Sigmoid colon (tissue), 7 donors: ENCODE data around the gene VIP. TPM values are rescaled to one million over a fixed set of nuclear protein-coding genes. Genes with fewer than 3 reads are reported as not detected.

Experiments
- DNase-seq: peaks from one replicate; pipeline ENCODE4 v3.0.0-alpha.2; 2019
- H3K27ac ChIP-seq, 4 donors: fragments of 200-600 bp; sonication (generic); one replicate each; pipeline ENCODE4 v1.5.1; 2016 to 2019; ENCODE audit warnings: mild to moderate bottlenecking in 1 of 4
- H3K27me3 ChIP-seq, 3 donors: fragments of 200-600 bp; sonication (generic); one replicate each; pipeline ENCODE4 v1.5.1; 2019; ENCODE audit warnings: mild to moderate bottlenecking in 1 of 3
- H3K36me3 ChIP-seq, 4 donors: fragments of 200-600 bp; sonication (generic); one replicate each; pipeline ENCODE4 v1.5.1; 2016 to 2019
- H3K4me1 ChIP-seq, 4 donors: fragments of 200-600 bp; sonication (generic); one replicate each; pipeline ENCODE4 v1.5.1; 2017 to 2019
- H3K4me3 ChIP-seq, 4 donors: fragments of 200-600 bp; sonication (generic); one replicate each; pipeline ENCODE4 v1.5.1; 2017 to 2019; ENCODE audit warnings: mild to moderate bottlenecking in 2 of 4, moderate library complexity in 1 of 4
- H3K9me3 ChIP-seq, 4 donors: fragments of 200-600 bp in 3 of 4; sonication (generic) in 3 of 4; one replicate each; pipeline versions ENCODE4 v1.5.1 to v1.6.1; 2013 to 2019
- CTCF ChIP-seq, 4 experiments: fragments of 450-650 bp in 3 of 4; fragments of 200-600 bp in 1 of 4; IDR thresholded peaks; one replicate each; pipeline ENCODE4 v1.5.1; 2016 to 2019; ENCODE audit warnings: antibody characterized with exemption in 4 of 4, mild to moderate bottlenecking in 3 of 4, moderate library complexity in 2 of 4
- EP300 ChIP-seq, 4 donors: sonication (generic); formaldehyde crosslinking; IDR thresholded peaks; one replicate each; pipeline ENCODE4 v1.6.1; 2017; ENCODE audit warnings: antibody characterized with exemption in 4 of 4
- POLR2A ChIP-seq, 2 donors: fragments of 450-650 bp; IDR thresholded peaks; one replicate each; pipeline ENCODE4 v1.6.1; 2016; ENCODE audit warnings: antibody characterized with exemption in 2 of 2, mild to moderate bottlenecking in 2 of 2, moderate library complexity in 2 of 2
- POLR2AphosphoS5 ChIP-seq, 4 donors: sonication (generic); formaldehyde crosslinking; IDR thresholded peaks; one replicate each; pipeline ENCODE4 v1.6.1; 2017; ENCODE audit warnings: antibody characterized with exemption in 4 of 4
- WGBS, 2 donors: extraction: QIAGEN DNeasy Blood & Tissue Kit; methylation state at CpG; one replicate each; pipeline ENCODE4 v1.1.7; 2013; 5-methylcytosine and 5-hydroxymethylcytosine counted together
- intact Hi-C: fragments of 100-400 bp; cut with DNase I; formaldehyde crosslinking; loops from one replicate; pipeline ENCODE4 v1.15.1; 2023
- polyA plus RNA-seq, 3 donors: library from polyadenylated mRNA; stranded (reverse); fragments of 200-250 nt; gene quantifications; one replicate each; pipeline ENCODE4 v1.2.3, GENCODE V29; 2013
- total RNA-seq, 4 donors: library from RNA; depleted of rRNA; stranded (reverse); fragments of >200 nt; gene quantifications; one replicate each; pipeline ENCODE4 v1.1.0, GENCODE V29; 2016
- donor health status: healthy with polysubstance abuse.
- donor health status: Bipolar disorder and iron deficiency.
- donor health status: healthy.

Gene VIP
- total and polyA plus RNA-seq, 7 donors, result 18.8 to 156 (median 41.3) TPM; not detected in 2

- H3K36me3 ChIP-seq, result no peaks in the 10 kb centered on the region
- WGBS, 2 donors, result 58 to 89% methylated on average over 4 of the region's 4 CpGs
- H3K27me3 ChIP-seq, result no peaks in the 10 kb centered on the region
- H3K27ac ChIP-seq, result no peak overlapping the region
- intact Hi-C loops, result no loop called here
- no peaks in the 10 kb centered on the region for H3K4me1 ChIP-seq
- no peak for DNase-seq
- no peaks in the 10 kb centered on the region for H3K9me3 ChIP-seq
- H3K4me3 ChIP-seq, result no peak overlapping the region
- TF ChIP-seq POLR2AphosphoS5 (IDR thresholded peaks at IDR 0.05), result no peak
- TF ChIP-seq EP300 (IDR thresholded peaks at IDR 0.05), result no peak
- no peak for TF ChIP-seq CTCF (IDR thresholded peaks at IDR 0.05)
- no peak for TF ChIP-seq POLR2A (IDR thresholded peaks at IDR 0.05)
These were observed 24.3 kb upstream of the VIP start for GRCh38 chr6:152726313-152726712.

GRCh38 chr6:152727507-152727906 lies 23.1 kb upstream of the VIP start:
- no peak overlapping the region for H3K4me3 ChIP-seq
- TF ChIP-seq POLR2A (IDR thresholded peaks at IDR 0.05), result no peak
- TF ChIP-seq CTCF (IDR thresholded peaks at IDR 0.05), result no peak
- no peak for TF ChIP-seq POLR2AphosphoS5 (IDR thresholded peaks at IDR 0.05)
- WGBS, 2 donors, result 84 to 85% methylated on average over 3 of the region's 3 CpGs

GRCh38 chr6:152734630-152735029 lies 16.0 kb upstream of the VIP start:
- no peak for DNase-seq
- Histone ChIP-seq H3K9me3 (no peaks in the 10 kb centered on the region), H3K36me3 (no peaks in the 10 kb centered on the region), H3K4me1 (no peaks in the 10 kb centered on the region), H3K27ac (no peak overlapping the region), H3K4me3 (no peak overlapping the region), H3K27me3 (no peaks in the 10 kb centered on the region)
- WGBS, 2 donors, result 72 to 90% methylated on average over 2 of the region's 2 CpGs
- intact Hi-C loops, result no loop called here
- TF ChIP-seq CTCF (IDR thresholded peaks at IDR 0.05), result no peak

More at GRCh38 chr6:152727507-152727906, 23.1 kb upstream of the VIP start:
- Histone ChIP-seq H3K27me3 (no peaks in the 10 kb centered on the region), H3K36me3 (no peaks in the 10 kb centered on the region), H3K4me1 (no peaks in the 10 kb centered on the region), H3K9me3 (no peaks in the 10 kb centered on the region), H3K27ac (no peak overlapping the region)
- intact Hi-C loops, result no loop called here
- DNase-seq, result no peak

GRCh38 chr6:152736687-152737273 lies 13.8 kb upstream of the VIP start:
- 62 to 70% methylated on average over 2 of the region's 2 CpGs for WGBS, 2 donors
- Histone ChIP-seq H3K4me1 (no peaks in the 10 kb centered on the region), H3K9me3 (no peaks in the 10 kb centered on the region), H3K27ac (no peak overlapping the region), H3K36me3 (no peaks in the 10 kb centered on the region), H3K27me3 (no peaks in the 10 kb centered on the region), H3K4me3 (no peak overlapping the region)
- no peak for TF ChIP-seq EP300 (IDR thresholded peaks at IDR 0.05)
- no peak for TF ChIP-seq POLR2A (IDR thresholded peaks at IDR 0.05)
- no peak for TF ChIP-seq CTCF (IDR thresholded peaks at IDR 0.05)
- no peak for TF ChIP-seq POLR2AphosphoS5 (IDR thresholded peaks at IDR 0.05)
- intact Hi-C loops, result no loop called here
- DNase-seq, result no peak

- TF ChIP-seq POLR2AphosphoS5 (IDR thresholded peaks at IDR 0.05), result no peak
- DNase-seq, result no peak
- Histone ChIP-seq H3K36me3 (no peaks in the 10 kb centered on the region), H3K9me3 (no peaks in the 10 kb centered on the region), H3K27ac (no peak overlapping the region), H3K27me3 (no peaks in the 10 kb centered on the region), H3K4me1 (no peaks in the 10 kb centered on the region), H3K4me3 (no peak overlapping the region)
- 71 to 90% methylated on average over 4 of the region's 4 CpGs for WGBS, 2 donors
- intact Hi-C loops, result no loop called here
These were observed 5.0 kb upstream of the VIP start for GRCh38 chr6:152745509-152746171.
